Upper lobe of right lung (tissue), 1 donor: ENCODE measurements around the gene HTR1B. TPM values are rescaled to one million over a fixed set of nuclear protein-coding genes. Genes with fewer than 3 reads are reported as not detected.

Experiments
- ATAC-seq: fragments of 200-7000 bp; cut with Tn5 transposase; one replicate; pipeline ENCODE4 v1.9.1; 2020; ENCODE audit warnings: mild to moderate bottlenecking, moderate library complexity
- DNase-seq: peaks from one replicate; pipeline ENCODE4 v3.0.0-alpha.2; 2020
- H3K27ac ChIP-seq: fragments of 200-600 bp; one replicate; pipeline ENCODE4 v1.8.0; 2022
- H3K27me3 ChIP-seq: fragments of 200-600 bp; one replicate; pipeline ENCODE4 v1.8.0; 2022; ENCODE audit warnings: mild to moderate bottlenecking
- H3K36me3 ChIP-seq: fragments of 200-600 bp; one replicate; pipeline ENCODE4 v1.8.0; 2022
- H3K4me1 ChIP-seq: fragments of 200-600 bp; one replicate; pipeline ENCODE4 v1.8.0; 2022
- H3K4me3 ChIP-seq: fragments of 200-600 bp; one replicate; pipeline ENCODE4 v1.8.0; 2022; ENCODE audit warnings: mild to moderate bottlenecking
- H3K9me3 ChIP-seq: fragments of 200-600 bp; one replicate; pipeline ENCODE4 v1.8.0; 2022
- CTCF ChIP-seq: fragments of 200-600 bp; IDR thresholded peaks from one replicate; pipeline ENCODE4 v1.8.0; 2022; ENCODE audit warnings: antibody characterized with exemption
- intact Hi-C: fragments of 100-400 bp; cut with DNase I; formaldehyde crosslinking; loops from one replicate; pipeline ENCODE4 v1.11.0; 2022
- total RNA-seq: library from RNA; stranded (reverse); fragmentation: NEBNext Ultra II Directional; extraction: Animal tissue kit (Norgen Biotek cat#: 25700); gene quantifications from one replicate; pipeline ENCODE4 v1.2.1, GENCODE V29; 2021
- donor health status: DM: no; HTN: yes; CAD: no; lungs with severe emphysema.

The HTR1B gene
- total RNA-seq, 1 donor from 2014 or later: 0.84 TPM

GRCh38 chr6:77446249-77446648, 17.0 kb downstream of the HTR1B start:
- Histone ChIP-seq H3K36me3 (no peaks in the 10 kb centered on the region), H3K4me3 (no peak overlapping the region), H3K4me1 (no peaks in the 10 kb centered on the region), H3K27ac (no peak overlapping the region), H3K27me3 (no peaks in the 10 kb centered on the region), H3K9me3 (no peaks in the 10 kb centered on the region)
- intact Hi-C loops: no loop called here
- no peak for ATAC-seq
- no peak for TF ChIP-seq CTCF
- DNase-seq: no peak

- no peak for TF ChIP-seq CTCF
- DNase-seq (no peak), ATAC-seq (no peak)
- Histone ChIP-seq H3K27ac (no peak overlapping the region), H3K9me3 (no peaks in the 10 kb centered on the region), H3K4me1 (no peaks in the 10 kb centered on the region), H3K4me3 (no peak overlapping the region), H3K36me3 (no peaks in the 10 kb centered on the region), H3K27me3 (no peaks in the 10 kb centered on the region)
- intact Hi-C loops: no loop called here
Measured at GRCh38 chr6:77445214-77445613, 18.1 kb downstream of the HTR1B start.

GRCh38 chr6:77440206-77440976, 22.9 kb downstream of the HTR1B start:
- no peaks in the 10 kb centered on the region for H3K4me1 ChIP-seq
- H3K36me3 ChIP-seq: no peaks in the 10 kb centered on the region
- H3K27ac ChIP-seq: no peak overlapping the region
- intact Hi-C loops: no loop called here
- no peak overlapping the region for H3K4me3 ChIP-seq
- H3K9me3 ChIP-seq: no peaks in the 10 kb centered on the region
- H3K27me3 ChIP-seq: no peaks in the 10 kb centered on the region
- DNase-seq (no peak), ATAC-seq (no peak)
- TF ChIP-seq CTCF: no peak

GRCh38 chr6:77433888-77434287, 29.4 kb downstream of the HTR1B start:
- Histone ChIP-seq H3K4me1 (no peaks in the 10 kb centered on the region), H3K4me3 (no peak overlapping the region), H3K36me3 (no peaks in the 10 kb centered on the region), H3K27me3 (no peaks in the 10 kb centered on the region), H3K27ac (no peak overlapping the region), H3K9me3 (no peaks in the 10 kb centered on the region)
- ATAC-seq: no peak
- intact Hi-C loops: no loop called here
- no peak for TF ChIP-seq CTCF
- no peak for DNase-seq

- Histone ChIP-seq H3K27ac (no peak overlapping the region), H3K4me1 (no peaks in the 10 kb centered on the region), H3K27me3 (no peaks in the 10 kb centered on the region), H3K4me3 (no peak overlapping the region), H3K36me3 (no peaks in the 10 kb centered on the region), H3K9me3 (no peaks in the 10 kb centered on the region)
- TF ChIP-seq CTCF: no peak
- intact Hi-C loops: no loop called here
- ATAC-seq (no peak), DNase-seq (no peak)
Measured at GRCh38 chr6:77430504-77430903, 32.8 kb downstream of the HTR1B start.

- no peaks in the 10 kb centered on the region for H3K27me3 ChIP-seq
- H3K4me3 ChIP-seq: no peak overlapping the region
- no peaks in the 10 kb centered on the region for H3K4me1 ChIP-seq
- no peak for ATAC-seq
- no peak overlapping the region for H3K27ac ChIP-seq
- intact Hi-C loops: no loop called here
- no peaks in the 10 kb centered on the region for H3K9me3 ChIP-seq
- no peak for TF ChIP-seq CTCF
- no peaks in the 10 kb centered on the region for H3K36me3 ChIP-seq
- no peak for DNase-seq
Measured at GRCh38 chr6:77425671-77426070, 37.6 kb downstream of the HTR1B start.
